ENCODE data around the gene ZBTB20. TPM values are rescaled to one million over a fixed set of nuclear protein-coding genes. Genes with fewer than 3 reads are reported as not detected.
A peak's percentile ranks its signal among the peaks of the same experiment; 100 is the strongest.

ZBTB20 gene
- total RNA-seq, 1 donor from 2014 or later, result 15.5 TPM

DNA sequence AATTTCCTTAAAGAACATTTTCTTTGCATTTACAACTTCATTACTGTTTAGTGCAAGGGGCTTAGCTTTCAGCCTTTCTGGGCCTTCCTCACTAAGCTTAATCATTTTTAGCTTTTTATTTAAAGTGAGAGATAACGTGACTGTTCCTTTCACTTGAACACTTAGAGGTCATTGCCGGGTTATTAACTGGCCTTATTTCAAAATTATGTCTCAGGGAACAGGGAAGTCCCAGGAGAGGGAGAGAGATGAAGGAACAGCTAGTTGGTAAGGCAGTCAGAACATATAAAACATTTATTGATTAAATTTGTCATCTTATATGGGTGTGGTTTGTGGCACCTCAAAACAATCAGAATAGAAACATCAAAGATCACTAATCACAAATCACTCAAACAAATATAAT lies 584.5 kb downstream of the ZBTB20 start:
- Mint-ChIP-seq H3K27ac (ENCODE audit: unreplicated experiment) (no peak overlapping the region), H3K36me3 (ENCODE audit: low read depth) (peaks cover 9% of the 10 kb centered on the region), H3K9me3 (ENCODE audit: low read depth) (peaks cover 15% of the 10 kb centered on the region), H3K4me3 (ENCODE audit: unreplicated experiment) (no peak overlapping the region), H3K27me3 (ENCODE audit: low read depth) (no peaks in the 10 kb centered on the region), H3K4me1 (ENCODE audit: low read depth) (peaks cover 15% of the 10 kb centered on the region)
- no peak for DNase-seq (ENCODE audit: low spot score)
- TF ChIP-seq, protein P1, sequence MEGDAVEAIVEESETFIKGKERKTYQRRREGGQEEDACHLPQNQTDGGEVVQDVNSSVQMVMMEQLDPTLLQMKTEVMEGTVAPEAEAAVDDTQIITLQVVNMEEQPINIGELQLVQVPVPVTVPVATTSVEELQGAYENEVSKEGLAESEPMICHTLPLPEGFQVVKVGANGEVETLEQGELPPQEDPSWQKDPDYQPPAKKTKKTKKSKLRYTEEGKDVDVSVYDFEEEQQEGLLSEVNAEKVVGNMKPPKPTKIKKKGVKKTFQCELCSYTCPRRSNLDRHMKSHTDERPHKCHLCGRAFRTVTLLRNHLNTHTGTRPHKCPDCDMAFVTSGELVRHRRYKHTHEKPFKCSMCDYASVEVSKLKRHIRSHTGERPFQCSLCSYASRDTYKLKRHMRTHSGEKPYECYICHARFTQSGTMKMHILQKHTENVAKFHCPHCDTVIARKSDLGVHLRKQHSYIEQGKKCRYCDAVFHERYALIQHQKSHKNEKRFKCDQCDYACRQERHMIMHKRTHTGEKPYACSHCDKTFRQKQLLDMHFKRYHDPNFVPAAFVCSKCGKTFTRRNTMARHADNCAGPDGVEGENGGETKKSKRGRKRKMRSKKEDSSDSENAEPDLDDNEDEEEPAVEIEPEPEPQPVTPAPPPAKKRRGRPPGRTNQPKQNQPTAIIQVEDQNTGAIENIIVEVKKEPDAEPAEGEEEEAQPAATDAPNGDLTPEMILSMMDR (IDR thresholded peaks at IDR 0.05), result no peak

DNA sequence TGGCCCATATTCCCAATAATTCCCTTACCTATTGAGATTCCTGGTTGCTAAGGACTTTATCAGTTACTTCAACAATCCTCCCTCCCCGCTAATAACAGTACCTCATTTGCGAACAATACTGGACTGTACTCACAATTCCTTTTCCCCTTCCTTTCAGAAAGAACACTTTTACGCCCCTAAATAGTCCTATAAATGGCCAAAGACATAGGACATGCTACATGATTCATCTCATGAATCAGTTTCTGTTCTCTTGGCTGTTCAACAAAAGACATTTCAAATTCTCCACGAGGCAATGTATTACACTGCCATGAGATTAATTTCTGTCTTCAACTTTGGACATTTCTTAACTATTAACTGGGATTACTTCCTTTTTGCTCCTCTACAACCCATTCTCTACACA lies 588.8 kb downstream of the ZBTB20 start:
- TF ChIP-seq, protein P1 (IDR thresholded peaks at IDR 0.05), result no peak
- no peak for DNase-seq (ENCODE audit: low spot score)
- no peak overlapping the region for H3K27ac Mint-ChIP-seq (ENCODE audit: unreplicated experiment)

DNA sequence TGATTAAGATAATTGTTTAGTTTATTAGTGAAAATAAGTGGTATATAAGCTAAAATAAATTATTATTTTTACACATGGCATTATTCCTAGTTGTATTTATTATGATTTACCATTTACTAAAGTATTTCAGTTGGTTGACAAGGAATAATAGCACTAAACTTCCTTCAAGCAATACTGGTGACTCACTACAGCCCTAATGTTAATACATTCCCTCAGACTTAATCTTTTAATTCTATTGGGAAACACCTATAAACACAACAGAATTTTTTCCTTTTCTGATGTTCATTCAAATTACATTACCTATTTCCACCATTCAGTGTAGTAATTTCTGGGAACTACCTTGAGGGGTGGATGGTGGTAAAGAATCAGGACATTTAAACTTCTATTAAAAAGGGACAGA lies 589.3 kb downstream of the ZBTB20 start:
- DNase-seq (ENCODE audit: low spot score), result no peak
- H3K9me3 Mint-ChIP-seq (ENCODE audit: low read depth), result peaks cover 11% of the 10 kb centered on the region
- TF ChIP-seq, protein P1 (IDR thresholded peaks at IDR 0.05), result no peak
- peaks cover 7% of the 10 kb centered on the region for H3K36me3 Mint-ChIP-seq (ENCODE audit: low read depth)
- no peaks in the 10 kb centered on the region for H3K27me3 Mint-ChIP-seq (ENCODE audit: low read depth)
- no peak overlapping the region for H3K4me3 Mint-ChIP-seq (ENCODE audit: unreplicated experiment)
- peaks cover 35% of the 10 kb centered on the region for H3K4me1 Mint-ChIP-seq (ENCODE audit: low read depth)
- no peak overlapping the region for H3K27ac Mint-ChIP-seq (ENCODE audit: unreplicated experiment)

More for the DNA sequence above, 588.8 kb downstream of the ZBTB20 start:
- peaks cover 35% of the 10 kb centered on the region for H3K4me1 Mint-ChIP-seq (ENCODE audit: low read depth)
- no peak overlapping the region for H3K4me3 Mint-ChIP-seq (ENCODE audit: unreplicated experiment)
- peaks cover 11% of the 10 kb centered on the region for H3K9me3 Mint-ChIP-seq (ENCODE audit: low read depth)
- peaks cover 7% of the 10 kb centered on the region for H3K36me3 Mint-ChIP-seq (ENCODE audit: low read depth)
- H3K27me3 Mint-ChIP-seq (ENCODE audit: low read depth), result no peaks in the 10 kb centered on the region

DNA sequence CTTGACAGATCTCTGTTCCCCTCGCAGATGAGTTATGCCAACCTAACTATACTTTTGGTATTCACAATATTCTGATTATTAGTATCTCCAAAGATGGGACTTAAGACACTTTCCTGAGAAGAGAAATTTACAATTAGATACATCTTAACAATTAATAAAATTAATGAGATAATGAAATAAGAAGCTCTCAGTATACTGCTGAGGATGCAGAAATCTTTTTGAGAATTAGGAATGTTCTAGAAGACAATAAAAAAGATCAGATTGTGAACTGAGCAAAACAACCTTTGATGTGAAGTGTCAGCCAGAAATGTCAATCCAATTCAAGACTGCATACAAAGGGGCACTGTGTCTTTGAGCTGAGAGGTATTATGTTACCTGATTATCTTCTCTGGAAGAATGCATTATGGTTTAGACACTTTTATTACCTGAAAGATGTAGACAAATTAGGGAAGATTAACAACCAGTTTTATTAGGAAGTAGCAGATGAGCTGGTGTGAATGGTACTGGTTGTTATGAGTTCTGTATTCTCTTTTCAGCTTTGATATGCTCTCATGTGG lies 590.4 kb downstream of the ZBTB20 start:
- no peak overlapping the region for H3K4me3 Mint-ChIP-seq (ENCODE audit: unreplicated experiment)
- peaks cover 45% of the 10 kb centered on the region for H3K4me1 Mint-ChIP-seq (ENCODE audit: low read depth)
- H3K9me3 Mint-ChIP-seq (ENCODE audit: low read depth), result peaks cover 5% of the 10 kb centered on the region
- no peak for DNase-seq (ENCODE audit: low spot score)
- H3K36me3 Mint-ChIP-seq (ENCODE audit: low read depth), result peaks cover 2% of the 10 kb centered on the region
- TF ChIP-seq, protein P1 (IDR thresholded peaks at IDR 0.05), result no peak
- H3K27me3 Mint-ChIP-seq (ENCODE audit: low read depth), result no peaks in the 10 kb centered on the region
- H3K27ac Mint-ChIP-seq (ENCODE audit: unreplicated experiment), result no peak overlapping the region

DNA sequence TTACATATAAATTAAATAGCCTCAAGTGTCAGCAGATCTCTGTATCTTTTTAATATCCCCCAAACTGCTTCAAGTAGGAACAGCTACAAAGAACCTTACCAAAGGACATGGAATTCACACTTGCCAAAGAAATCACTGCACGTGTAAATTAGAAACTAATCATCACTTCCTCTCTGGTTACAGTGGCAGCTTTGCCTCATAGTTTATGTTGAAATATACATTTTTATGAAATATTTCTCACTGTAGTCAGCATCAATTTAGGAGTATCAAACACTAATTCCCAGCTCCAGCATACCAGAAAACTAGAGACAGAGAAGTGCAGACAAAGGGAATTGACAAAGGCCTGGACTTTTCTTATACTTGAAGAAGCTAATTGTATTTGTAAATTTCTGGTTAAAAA lies 592.4 kb downstream of the ZBTB20 start:
- H3K4me1 Mint-ChIP-seq (ENCODE audit: low read depth), result peaks cover 51% of the 10 kb centered on the region
- peak overlapping the region; percentile 58 for H3K27ac Mint-ChIP-seq (ENCODE audit: unreplicated experiment)
- no peak overlapping the region for H3K4me3 Mint-ChIP-seq (ENCODE audit: unreplicated experiment)
- no peaks in the 10 kb centered on the region for H3K9me3 Mint-ChIP-seq (ENCODE audit: low read depth)
- TF ChIP-seq, protein P1 (IDR thresholded peaks at IDR 0.05), result no peak
- no peaks in the 10 kb centered on the region for H3K27me3 Mint-ChIP-seq (ENCODE audit: low read depth)
- no peaks in the 10 kb centered on the region for H3K36me3 Mint-ChIP-seq (ENCODE audit: low read depth)
- no peak for DNase-seq (ENCODE audit: low spot score)
